ENCODE measurements around the gene WIPF1. TPM values are rescaled to one million over a fixed set of nuclear protein-coding genes. Genes with fewer than 3 reads are reported as not detected.

Gene WIPF1
- total RNA-seq, 1 experiment from 2014 or later: 62.6 TPM

DNA sequence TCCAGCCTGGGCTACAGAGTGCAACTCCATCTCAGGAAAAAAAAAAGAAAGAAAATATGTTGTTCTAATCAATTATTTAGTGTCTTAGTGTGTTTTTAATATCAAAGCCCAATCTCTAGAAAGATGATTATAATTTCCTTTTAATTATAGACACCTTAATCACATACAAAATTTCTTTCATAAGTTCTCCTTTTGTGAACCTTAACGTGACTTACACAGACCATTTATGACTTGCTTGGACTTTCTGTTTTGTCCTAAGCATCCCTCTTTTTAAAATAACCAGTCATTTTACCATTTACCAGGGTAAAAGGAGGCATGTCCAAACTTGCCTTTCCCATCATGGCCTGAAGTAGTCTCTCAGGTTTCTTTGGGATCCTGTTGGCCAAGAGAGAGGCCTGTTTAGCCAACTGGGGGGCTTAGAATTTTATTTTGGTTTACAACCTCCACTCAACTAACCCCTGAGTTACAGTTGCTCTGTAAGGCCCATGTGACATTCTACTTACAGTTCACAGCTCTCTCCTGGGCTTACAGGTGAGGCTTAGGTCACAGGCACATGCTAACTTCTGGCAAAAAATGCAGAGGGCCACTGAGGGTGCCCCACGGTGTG is 86.9 kb downstream of the WIPF1 start:
- Histone ChIP-seq H3K9ac (ENCODE audit: low read length) (no peak overlapping the region), H3K36me3 (ENCODE audit: insufficient read depth, low read length) (no peaks in the 10 kb centered on the region), H3K9me3 (ENCODE audit: low read length) (peaks cover 10% of the 10 kb centered on the region), H3K27ac (ENCODE audit: low read length) (no peak overlapping the region), H3K4me3 (ENCODE audit: low read length) (no peak overlapping the region), H3K9me2 (replicated peaks; ENCODE audit: insufficient read depth, low read length) (no peaks in the 10 kb centered on the region), H3K79me2 (ENCODE audit: low read length) (no peaks in the 10 kb centered on the region), H2AFZ (ENCODE audit: low read length) (no peak overlapping the region), H3K27me3 (ENCODE audit: low read length) (no peaks in the 10 kb centered on the region), H3K4me2 (ENCODE audit: low read depth, low read length, poor library complexity, severe bottlenecking) (no peak overlapping the region), H3K4me1 (ENCODE audit: low read length) (no peaks in the 10 kb centered on the region), H4K20me1 (ENCODE audit: insufficient read depth, low read depth, low read length) (no peaks in the 10 kb centered on the region)
- peak; percentile 71 for DNase-seq

Small RNA genes within 50 kb of the gene (small RNA-seq; reads per million reads assigned to genes)
- not detected for gene RNU6-5P

Other genes starting within 250 kb of the WIPF1 start
- 29.0 and 47.4 TPM in 2 replicates for gene SCRN3, start 202.1 kb downstream of the WIPF1 start, total RNA-seq (2014; rRNA removed; shearing (Covaris generic); ENCODE audit: low replicate concordance)
- 0.69 and 1.0 TPM in 2 replicates for gene GPR155, start 110.8 kb downstream of the WIPF1 start, total RNA-seq (2014; rRNA removed; shearing (Covaris generic); ENCODE audit: low replicate concordance)
- gene CHRNA1, start 166.7 kb upstream of the WIPF1 start, total RNA-seq (2014; rRNA removed; shearing (Covaris generic); ENCODE audit: low replicate concordance): not detected in 2 replicates